Hematopoietic multipotent progenitor cell treated with erythropoietin and hydrocortisone succinate and interleukin-3 and kit ligand, for 15 days (in vitro differentiated cells): ENCODE data around the gene CD160.
"Not testable (repeated sequence)": the region's sequence is repeated elsewhere in the genome, so short reads cannot be mapped to it uniquely, and the experiment has no call there.

Source experiments
- DNase-seq: peaks from one replicate; pipeline ENCODE4 v3.0.0-alpha.2; 2015; ENCODE audit warnings: low spot score

The CD160 gene, protein sequence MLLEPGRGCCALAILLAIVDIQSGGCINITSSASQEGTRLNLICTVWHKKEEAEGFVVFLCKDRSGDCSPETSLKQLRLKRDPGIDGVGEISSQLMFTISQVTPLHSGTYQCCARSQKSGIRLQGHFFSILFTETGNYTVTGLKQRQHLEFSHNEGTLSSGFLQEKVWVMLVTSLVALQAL

DNA sequence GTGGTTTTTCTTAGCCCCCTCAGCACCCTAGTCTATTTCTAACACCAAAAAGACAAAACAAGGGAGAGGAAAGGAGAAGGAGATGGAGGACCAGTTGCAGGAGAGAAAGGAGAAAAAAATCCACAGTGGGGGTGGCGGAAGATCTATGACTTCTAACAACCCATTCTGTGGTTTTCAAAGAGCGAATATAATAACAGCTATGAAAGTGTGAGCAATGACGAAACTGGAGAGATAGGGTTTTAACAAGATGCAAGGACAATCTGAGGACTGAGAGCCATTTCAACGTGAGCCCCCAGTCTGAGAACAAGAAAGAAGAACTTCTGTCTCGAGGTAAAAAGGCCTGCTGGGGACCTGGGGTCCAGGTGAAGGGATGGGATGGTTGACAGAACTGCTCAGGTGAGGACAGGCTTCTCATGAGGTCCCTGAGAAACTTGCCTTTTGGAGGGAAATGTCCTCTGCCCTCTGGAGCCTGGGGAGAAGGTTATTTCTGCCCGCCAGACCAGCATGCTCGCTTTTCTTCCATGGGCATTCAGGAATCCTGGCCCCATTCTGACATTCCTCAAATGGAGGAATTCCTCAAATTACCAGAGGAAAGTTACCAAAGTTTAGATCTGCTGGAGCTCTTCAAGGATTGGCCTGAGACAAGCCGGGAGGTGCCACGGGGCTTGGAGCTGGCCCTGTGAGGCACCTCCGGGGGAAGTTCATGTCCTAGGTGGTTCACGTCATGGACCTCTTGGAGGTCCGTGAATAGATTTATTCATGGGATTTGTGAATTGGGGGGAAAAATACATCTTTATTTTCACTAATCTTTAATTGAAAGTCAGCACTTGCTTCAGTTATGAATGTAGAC is at the start of gene CD160:
Gene CD160 (plus strand): TSS at position 270 of the 850 bp plus-strand sequence. CDS start 8,829 bp downstream, outside the sequence.
- DNase-seq: no peak

DNA sequence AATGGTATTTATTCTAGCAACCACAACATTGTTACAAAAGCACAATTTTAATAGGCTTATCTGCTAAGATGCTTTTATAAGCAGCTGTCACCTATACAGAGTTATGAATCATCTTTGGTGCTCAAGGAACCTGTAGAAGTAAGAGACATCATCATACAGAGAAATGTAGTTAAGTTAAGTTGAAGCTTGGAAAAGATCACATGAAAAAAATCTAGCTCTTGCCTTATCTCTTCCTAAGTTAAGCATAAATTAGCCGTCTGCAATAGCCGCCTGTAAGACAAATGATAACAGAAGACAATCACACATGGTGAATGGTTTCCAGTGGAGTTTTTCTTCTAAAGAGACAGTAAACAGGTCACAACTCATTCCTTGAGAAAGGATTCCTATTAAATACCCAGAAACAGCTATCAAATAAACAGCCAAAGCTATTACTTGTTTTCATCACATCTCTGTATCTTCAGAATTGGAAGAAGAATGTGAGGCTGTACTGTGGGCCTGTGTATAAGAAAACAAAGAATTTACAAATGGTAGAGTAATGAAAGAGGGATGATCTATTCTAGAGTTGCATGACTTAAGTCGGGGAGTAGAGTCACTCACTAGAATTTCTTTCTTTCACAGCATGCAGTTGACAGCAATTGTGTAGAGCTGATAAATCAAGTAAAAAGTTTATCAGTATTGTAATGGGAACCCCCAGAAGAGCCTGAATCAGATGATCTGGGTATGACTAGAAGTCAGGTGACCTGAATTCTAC is 48.1 kb upstream of the CD160 start:
- not testable (repeated sequence) for DNase-seq

GRCh38 chr1:145673217-145673616 is 46.1 kb upstream of the CD160 start:
- not testable (repeated sequence) for DNase-seq

DNA sequence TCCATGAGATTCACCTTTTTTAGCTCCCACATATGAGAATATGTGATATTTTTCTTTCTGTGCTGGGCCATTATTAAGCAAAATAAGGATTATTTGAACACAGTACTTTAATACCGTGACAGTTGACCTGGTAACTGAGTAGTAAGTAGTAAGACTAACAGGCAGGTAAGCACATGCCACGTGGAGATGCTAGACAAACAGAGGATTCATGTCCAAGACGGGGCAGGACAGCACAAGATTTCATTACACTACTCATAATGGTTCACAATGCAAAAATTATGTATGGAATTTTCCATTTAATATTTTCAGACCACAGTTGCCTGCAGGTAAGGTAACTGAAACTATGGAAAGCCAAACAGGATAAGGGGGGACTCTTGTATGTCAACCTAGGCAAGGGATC is 34.4 kb upstream of the CD160 start:
- not testable (repeated sequence) for DNase-seq

DNA sequence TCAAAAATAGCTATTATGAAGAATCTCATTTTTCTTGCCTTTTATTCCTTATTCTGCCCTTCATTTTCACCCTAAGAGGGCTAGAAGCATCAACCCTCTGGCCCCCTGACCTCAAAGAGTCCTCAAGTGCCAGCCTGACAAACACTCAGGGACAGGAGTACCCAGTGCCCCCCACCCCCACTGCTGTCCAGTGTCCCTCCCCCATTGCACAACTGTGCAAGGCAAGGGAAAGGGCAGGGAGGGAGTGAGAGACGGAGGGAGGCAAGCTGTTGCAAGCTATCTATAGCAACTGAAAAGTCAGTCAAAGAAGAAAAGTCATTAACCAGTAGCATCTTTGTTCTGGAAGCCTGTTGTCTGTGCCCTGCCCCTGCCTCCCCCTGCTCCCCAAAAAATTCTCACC is 33.2 kb upstream of the CD160 start:
- DNase-seq: not testable (repeated sequence)

DNA sequence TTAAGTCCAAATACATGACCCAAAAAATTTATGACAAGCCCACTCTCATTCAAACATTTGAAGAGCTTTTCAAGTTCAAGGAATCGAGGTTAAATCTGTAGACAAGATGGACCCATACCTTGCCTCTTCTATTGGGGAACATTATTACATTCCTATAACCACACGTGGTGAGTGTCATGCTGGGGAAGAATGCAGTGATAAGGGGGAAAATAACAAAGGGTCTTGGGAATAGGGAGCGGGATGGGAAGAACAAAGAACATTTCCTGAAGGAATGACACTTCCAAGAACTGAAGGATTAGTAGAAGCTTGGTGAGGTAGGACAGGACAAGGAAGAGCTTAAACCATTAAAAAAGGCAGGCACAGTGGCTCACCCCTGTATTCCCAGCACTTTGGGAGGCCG is 31.0 kb upstream of the CD160 start:
- no peak for DNase-seq

- no peak for DNase-seq
These were observed 30.4 kb upstream of the CD160 start for GRCh38 chr1:145688924-145689323.

- no peak for DNase-seq
These were observed 29.4 kb upstream of the CD160 start for GRCh38 chr1:145689922-145690321.

- no peak for DNase-seq
These were observed 28.4 kb upstream of the CD160 start for GRCh38 chr1:145690587-145691558.

DNA sequence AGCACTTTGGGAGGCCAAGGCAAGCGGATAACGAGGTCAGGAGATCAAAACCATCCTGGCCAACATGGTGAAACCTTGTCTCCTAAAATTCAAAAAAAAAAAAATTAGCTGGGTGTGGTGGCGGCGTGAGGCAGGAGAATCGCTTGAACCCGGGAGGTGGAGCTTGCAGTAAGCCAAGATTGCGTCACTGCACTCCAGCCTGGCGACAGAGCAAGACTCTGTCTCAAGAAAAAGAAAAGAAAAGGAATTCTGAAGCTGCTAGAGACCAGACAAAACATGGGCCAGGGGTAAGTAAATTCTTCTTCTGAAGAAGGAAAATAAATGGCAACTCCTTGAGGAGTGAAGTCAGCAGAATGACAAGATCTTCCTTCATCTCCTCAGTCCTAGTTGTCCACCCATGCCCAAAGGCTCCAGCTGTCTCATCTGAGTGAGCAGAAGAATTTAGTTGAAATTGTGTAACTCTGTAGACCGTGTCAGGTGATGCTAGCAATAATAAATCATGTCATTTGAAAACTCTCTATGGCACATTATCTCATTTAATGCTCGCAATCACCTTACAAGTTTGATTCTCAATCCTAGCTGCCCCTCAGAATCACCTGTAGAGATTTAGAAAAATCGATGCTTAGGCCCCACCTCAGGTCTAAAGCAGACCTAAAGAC is 26.4 kb upstream of the CD160 start:
- DNase-seq: no peak

DNA sequence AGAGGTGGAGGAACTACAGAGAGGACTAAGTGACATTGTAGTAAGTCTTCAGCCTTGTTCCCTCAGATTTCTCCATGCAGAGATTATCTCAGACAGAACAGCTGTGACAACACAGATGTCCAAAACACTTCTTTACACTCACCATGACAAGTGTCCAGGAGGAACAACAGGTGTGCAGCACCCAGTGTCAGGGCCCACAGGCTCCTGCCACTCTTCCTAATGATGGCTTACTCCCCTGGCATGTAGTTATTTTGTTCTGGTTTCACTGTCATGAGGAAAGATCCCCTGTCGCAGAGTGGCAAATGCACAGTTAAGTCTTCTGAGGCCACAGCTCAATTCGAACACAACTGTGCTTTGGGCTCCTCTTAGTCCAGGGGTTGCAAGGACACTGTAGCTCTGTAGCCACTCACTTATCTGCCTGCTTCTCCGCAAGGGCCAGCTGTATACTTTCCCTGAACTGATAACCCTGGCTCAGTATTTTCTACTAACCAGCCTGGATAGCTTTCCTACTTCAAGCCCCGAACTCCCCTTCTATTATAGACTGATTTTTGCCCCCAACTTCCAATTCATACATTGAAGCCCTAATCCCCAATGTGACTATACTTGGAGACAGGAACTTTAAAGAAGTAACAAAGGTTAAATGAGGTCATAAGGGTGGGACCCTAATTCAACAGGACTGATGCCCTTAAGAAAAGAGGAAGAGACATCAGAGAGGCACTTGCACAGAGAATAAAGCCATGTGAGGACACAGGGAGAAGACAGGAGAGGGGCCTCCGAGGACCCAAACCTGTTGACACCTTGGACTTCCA is 23.3 kb upstream of the CD160 start:
- DNase-seq: no peak

DNA sequence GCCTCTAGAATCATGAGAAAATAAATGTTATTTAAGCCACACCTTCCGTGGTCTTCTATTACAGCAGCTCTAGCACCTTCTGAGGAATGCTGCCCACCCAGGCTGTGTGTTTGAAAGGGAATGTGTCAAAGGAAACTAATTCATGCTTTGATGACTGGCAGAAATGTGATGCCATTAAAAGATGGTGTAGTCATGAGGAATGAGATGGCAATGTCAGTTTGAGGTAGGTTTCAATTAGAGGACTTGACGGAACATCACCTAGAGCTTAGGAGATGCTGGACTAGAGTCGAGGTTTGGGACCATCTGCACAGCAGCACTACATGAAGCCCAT is 22.7 kb upstream of the CD160 start:
- no peak for DNase-seq

GRCh38 chr1:145701306-145701862 is 17.9 kb upstream of the CD160 start:
- DNase-seq: no peak

- DNase-seq: no peak
These were observed 17.2 kb upstream of the CD160 start for GRCh38 chr1:145702052-145702451.

- no peak for DNase-seq
These were observed 16.5 kb upstream of the CD160 start for GRCh38 chr1:145702826-145703225.

- no peak for DNase-seq
These were observed 13.7 kb upstream of the CD160 start for GRCh38 chr1:145705622-145706021.

- DNase-seq: no peak
These were observed 13.1 kb upstream of the CD160 start for GRCh38 chr1:145706086-145706664.

DNA sequence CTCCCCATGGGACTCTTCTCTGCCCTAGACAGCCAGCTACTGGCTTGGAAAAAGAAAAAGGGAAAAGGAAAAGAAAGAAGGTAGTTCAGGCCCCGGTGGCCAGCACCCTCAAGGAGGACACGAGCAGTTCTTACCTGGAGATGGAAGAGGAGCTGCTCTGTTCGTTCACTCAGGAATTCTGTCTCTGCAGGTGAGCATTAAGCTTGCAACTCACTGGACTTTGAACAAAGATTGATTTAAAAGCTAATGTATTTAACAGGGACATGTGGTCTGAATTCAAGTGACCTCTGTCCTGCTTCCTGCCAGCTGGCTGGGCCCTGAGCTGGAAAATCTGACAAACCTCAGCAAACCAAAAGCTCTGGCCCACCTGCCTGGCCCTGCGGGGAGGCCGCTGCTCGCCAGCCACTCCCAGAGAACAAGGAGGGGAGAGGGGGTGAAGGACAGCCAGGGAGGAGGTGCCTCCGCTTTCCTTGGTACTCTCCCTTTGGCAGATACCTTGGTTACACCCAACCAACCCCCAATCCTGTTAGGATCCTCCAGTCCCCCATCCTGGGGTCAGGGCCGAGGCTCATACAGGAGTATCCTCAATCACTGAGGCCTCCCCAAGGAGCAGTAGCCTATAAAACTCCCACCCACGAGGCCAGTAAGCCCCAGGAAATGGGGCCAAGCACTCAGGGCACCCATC is 12.0 kb upstream of the CD160 start, which contains the start of gene PDZK1:
Gene PDZK1 (minus strand): TSS at position 186 of the 685 bp plus-strand sequence. CDS start 19,347 bp downstream, outside the sequence.
- DNase-seq: no peak

DNA sequence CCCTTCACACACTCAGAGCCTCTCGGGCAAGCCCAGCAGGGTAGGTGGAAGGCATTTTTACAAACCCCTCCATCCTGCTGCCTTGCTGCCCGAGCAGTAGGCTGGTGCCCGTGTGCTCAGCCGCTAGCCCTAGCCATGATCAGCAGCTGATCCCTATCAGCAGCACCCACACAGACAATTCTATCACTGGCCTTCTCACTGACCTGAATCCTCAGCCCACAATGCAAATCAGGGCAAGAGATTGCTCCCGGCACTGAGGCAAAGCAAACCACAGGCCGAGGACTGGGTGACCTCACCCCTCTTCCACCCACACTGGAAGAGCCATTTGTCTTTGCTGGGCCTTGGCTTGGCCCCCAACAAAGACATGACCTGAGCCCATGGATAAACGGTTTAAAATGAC is 11.2 kb upstream of the CD160 start:
- DNase-seq: no peak
